HG03558 (cell line): ENCODE data around the gene HELZ2.
"Not testable (repeated sequence)": the region's sequence is repeated elsewhere in the genome, so short reads cannot be mapped to it uniquely, and the experiment has no call there.

Experiments used
- ATAC-seq: cut with Tn5 transposase; IDR thresholded peaks from one replicate; pipeline ENCODE4 v1.9.1; 2021; ENCODE audit warnings: moderate number of reproducible peaks; ENCODE audit not compliant: unreplicated experiment; ENCODE audit errors: extremely low read depth

HELZ2 gene

DNA sequence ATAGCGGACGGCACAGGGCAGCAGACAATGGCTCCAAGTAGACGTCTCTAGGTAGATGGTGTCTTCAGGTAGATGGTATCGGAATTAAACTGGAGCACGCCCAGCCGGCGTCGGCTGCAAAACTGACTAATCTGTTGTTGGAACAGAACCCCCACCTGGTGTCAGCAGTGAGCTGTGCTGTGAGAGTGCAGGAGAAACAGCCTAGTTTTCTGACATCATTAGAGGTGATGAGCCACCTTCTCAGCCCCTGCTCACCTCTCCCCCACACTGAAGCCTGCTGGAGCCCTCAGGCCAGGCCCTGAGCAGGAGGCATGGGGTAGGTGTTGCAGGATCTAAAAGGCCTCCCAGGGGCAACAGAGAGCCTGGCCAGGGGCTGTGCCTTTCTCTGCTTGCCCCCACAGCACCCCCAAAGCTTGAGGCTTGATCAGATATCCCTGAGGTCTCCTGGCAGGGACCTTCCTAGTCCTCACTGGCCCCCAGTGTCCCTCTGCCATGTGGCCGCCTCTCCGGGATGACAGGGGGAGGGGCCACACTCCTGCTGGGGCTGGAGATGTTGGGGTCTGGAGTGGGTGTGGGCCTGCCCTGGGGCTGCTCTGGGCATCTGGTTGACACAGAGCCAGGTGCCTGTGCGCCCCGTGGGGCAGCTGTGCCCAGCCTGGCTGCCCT lies 6.9 kb upstream of the HELZ2 start:
- no peak for ATAC-seq

DNA sequence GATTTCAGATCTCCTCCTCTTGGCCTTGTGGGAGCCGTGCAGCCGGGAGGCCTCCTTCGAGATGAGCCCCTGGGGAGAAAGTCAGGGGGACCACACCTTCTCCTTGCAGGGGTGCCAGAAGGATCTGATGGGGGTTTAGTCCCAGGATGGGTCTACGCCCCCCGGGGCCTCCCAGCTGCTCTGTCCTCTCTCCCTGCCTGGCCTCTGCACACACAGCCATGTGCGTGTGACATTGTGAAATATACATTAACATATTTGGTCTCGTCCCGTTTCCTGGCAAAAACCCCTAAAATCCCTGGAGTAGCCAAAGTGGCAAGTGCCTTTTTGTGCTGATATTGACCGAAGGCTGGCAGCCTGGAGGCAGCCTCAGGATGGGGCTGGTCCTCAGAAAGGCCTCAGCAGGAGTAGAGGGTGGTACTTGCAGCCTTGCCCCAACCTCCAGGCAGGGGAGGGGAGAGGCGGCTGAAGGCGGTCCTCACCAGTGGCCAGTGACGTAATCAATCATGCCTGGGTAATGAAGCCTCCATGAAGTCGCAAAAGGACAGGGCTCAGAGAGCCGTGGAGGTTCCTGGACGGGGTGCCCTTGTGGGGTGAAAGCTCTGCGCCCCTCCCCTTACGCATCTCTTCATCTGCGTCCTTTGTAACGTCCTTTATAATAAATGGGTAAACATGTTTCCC lies 5.1 kb upstream of the HELZ2 start:
- no peak for ATAC-seq

DNA sequence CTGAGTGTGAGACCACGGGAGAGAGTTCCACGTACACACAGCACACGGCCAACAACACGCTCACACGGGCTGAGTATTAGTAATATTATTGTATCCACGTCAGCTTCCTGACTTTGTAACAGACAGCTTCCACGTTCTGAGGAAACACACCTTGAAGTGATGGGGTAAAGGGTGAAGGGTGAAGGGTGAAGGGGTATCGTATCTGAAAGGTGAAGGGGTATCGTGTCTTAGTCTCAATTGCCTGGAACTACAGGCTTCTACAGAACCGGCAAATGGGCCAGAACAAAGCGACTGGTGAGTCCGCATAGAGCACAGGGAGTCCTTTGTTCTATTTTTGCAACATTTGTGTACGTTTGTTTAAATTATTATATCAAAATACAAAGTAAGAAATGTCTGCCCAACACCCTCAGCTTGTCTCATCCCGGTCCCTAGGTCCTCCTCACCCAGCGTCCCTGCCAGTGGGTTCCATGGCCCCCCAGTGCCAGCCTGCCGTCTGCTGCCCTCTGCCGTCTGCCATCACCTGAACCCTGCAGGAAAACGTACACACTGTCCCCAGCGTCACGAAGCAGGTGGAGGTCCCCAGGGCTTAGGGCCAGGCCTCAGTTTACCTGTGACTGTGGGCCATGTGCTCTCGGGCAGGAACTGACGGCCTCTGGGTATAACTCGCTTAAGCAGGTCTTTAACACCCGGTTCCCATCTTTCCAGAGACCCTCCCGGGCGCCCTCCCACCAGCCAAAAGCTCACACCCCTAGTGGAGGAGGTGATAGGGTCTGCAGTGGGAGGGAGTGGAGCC lies 4.4 kb upstream of the HELZ2 start:
- no peak for ATAC-seq

DNA sequence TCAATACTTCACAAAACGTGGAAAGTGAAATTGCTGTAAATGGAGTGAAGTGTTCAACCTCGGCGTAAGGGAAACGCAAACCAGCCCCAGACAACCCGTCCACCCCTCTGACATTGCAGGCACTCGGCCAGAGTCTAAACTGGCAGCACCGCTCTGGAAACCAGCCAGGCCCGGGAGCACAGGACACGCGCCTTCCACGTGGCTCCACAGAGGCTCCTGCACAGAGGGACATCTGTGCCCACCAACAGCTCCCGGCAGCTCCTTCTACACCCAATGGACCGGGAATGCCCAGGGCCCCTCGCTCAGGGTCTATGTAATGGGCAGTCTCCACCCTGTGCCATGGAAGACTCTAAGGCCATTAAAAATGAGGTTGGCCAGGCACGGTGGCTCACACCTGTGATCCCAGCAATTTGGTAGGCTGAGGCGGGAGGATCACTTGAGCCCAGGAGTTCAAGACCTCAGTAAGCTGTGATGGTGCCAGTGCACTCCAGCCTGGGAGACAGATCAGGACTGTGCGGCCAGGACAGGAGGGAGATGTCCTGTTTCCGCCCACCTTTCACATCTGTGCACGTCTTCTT lies 3.4 kb upstream of the HELZ2 start:
- ATAC-seq = no peak

DNA sequence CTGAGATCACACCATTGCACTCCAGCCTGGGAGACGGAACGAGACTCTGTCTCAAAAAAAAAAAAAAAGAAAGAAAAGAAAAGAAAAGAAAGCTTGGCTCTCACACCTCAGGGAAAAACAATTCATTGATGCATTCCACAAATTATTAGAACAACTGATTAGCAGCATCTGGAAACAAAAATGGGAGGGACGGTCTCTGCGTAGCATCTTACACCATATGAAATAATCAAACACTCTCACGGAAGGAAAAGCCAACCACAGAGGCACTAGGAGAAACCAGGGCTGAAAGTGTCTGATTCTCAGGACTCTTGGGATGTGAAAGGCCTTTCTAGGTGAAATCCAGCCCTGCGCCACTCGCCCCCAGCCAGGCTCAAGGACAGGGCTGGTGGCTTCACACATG lies 2.3 kb upstream of the HELZ2 start:
- no peak for ATAC-seq

DNA sequence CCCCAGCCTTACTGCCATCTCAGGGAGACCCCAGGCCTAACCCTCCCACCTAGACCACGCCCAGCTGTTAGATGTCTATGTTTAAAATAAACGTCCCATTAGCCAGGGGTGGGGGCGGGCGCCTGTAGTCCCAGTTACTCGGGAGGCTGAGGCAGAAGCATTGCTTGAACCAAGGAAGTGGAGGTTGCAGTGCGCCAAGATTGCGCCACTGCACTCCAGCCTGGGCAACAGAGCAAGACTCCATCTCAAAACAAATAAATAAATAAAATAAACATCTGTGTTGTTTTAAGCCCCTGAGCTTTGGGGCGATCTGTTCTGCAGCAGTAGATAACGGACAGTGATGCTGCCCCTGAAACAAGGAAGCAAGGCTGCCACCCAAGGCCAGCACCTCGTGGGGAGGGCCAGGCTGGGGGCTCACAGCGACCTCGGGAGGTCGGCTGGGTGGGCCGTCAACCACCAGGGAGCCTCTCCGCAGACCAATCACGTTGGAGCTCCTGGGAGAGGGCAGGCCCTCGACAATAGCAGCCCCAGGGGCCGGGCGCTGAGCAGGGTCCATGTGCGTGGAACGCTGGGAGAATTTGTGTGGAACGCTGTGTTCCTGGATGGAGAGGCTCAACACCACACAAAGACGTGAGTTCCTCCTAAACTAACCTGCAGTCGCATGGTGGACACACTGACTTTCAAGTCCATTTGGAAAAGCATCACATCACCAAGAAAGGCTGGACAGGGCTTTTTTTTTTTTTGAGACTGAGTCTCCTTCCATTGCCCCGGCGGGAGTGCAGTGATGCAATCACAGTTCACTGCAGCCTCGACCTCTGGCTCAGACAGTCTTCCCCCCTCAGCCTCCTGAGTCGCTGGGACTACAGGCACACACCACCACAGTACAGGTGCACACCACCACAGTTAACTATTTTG lies 1.0 kb upstream of the HELZ2 start:
- ATAC-seq = no peak

DNA sequence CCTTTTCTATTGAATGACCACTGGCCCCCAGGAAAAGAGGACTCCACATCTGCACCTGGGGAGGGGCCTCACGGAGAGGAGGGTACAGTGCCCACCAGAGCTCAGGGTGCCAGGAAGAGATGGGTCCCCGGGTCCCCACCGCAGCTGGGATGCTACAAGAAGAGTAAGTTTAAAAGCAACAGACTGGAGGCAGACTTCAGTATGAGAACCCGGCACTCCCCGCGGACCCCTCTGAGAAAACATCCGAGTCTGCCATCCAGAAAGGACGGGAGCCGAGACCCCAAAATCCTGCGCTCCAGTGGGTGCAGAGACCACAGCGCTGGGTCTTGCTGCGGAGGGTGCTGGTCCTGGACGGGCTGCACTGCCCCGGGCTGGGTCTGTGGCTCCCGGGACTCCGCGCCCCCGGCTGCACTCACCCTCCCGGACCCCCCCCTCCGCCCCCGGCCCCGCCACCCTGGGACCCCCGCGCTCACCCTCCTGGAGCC lies 350 bp downstream of the HELZ2 start:
- no peak for ATAC-seq

DNA sequence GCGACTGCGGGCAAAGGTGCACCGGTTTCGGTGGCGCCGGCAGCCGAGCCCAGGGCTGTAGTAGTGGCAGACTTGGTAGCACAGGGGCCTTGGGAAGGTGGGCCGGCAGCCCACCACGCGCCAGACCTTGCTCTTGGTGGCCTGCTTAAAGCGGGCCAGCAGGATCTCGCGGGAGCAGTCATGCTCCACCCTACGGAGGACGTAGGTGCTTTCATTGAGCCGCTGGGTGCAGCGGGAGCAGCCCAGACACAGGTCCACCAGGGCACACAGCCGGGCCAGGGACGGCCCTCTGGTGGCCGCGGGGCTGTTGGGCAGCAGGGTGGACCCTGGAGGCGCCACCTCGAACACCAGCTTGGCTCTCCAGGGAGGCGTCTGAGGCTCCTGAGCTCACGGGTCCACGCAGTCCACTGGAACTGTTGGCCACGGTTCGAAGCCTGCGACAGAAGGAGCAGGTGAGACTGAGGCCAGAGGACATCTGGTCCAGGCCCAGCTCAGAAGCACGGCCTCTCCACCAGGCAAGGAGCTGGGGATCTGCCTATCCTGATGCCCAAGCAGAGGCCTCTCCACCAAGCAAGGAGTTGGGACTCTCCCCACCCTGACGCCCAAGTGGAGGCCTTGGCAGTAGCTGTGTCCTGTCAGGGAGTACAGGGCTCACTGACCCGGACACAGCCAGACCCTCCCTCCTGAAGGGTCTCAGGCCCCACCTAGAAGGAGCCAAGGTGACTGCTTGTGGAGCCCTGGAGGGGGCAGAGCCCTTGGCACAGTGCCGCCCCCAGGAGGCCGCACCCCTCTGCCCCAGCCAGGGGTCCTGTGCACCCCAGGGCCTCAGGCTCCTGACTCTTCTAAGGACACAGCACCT lies 1.0 kb downstream of the HELZ2 start:
- no peak for ATAC-seq

DNA sequence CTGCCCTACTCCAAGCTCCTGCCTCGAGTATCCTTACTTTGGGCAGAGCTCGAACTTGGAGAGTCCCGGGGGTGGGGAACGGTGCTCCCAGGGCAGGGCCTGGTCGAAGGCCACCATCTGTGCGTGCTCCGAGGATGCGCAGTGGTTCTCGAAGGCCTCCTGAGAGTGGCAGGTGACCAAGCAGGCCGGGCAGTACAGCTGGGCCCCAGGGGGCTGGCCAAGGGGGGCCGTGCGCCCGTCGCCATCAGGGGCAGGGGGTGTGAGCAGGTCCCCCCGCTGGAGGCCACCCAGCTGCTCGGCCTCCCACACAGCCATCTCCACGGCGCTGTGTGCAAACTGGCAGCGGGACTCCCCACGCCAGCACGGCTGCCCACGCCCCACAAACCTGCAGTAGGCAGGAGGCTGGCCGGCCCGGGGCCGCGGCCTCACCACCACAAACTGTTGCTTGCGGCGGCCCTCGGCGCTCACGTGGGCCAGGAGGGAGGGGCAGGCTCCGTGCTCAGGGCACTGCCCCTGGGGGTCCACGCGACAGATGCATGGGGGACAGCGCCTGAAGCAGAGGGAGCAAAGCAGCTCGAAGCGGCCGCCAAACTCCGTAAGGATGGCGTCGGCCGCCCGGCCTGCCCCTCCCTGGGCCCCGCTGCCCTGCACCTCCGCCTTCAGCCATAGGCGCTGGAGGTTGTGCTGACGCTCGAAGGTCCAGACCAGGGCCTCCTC lies 1.8 kb downstream of the HELZ2 start:
- ATAC-seq = no peak

DNA sequence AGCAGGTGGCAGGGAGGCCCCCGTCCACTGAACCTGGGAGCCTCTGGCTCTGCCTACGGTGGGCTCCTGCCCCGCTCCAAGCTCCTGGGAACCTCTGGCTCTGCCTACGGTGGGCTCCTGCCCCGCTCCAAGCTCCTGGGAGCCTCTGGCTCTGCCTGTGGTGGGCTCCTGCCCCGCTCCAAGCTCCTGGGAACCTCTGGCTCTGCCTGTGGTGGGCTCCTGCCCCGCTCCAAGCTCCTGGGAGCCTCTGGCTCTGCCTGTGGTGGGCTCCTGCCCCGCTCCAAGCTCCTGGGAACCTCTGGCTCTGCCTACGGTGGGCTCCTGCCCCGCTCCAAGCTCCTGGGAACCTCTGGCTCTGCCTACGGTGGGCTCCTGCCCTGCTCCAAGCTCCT lies 3.0 kb downstream of the HELZ2 start:
- not testable (repeated sequence) for ATAC-seq

DNA sequence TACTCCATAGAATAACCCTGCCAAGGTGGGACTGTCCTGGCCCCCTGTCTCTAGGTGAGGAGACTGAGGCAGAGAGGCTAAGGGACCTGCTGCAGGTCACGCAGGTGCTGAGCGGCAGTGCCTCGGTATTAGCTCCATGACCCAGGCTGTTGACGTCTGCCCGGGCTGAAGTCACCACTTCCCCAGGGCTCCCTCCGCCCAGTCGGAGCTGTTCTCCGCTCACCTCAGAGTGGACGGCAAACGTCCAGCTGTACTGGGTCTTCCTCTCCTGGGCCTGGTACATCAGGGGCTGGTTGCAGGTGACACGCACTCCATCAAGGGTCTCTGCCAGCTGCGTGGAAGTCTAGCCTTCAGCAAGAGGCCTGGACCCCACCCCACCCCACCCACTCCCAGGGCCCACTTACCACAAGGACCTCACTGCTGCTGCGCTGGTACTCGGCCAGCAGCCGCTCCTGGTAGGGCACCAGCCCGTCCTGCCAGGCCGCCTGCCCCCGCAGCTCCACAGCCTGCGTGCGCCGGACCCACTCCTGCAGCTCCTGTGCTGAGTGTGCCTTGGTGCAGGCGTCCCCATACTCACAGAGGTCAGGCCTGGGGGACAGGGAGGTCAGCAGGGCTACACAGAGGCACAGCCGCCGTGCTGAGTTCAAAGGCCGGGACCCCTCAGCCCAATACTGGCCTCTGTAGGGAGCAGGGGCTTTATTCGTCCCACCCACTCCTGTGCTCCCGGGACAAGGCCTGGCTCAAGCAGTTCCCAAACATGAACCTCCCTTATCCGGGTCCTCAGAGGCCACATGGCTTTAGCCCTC lies 3.6 kb downstream of the HELZ2 start:
- ATAC-seq = no peak

DNA sequence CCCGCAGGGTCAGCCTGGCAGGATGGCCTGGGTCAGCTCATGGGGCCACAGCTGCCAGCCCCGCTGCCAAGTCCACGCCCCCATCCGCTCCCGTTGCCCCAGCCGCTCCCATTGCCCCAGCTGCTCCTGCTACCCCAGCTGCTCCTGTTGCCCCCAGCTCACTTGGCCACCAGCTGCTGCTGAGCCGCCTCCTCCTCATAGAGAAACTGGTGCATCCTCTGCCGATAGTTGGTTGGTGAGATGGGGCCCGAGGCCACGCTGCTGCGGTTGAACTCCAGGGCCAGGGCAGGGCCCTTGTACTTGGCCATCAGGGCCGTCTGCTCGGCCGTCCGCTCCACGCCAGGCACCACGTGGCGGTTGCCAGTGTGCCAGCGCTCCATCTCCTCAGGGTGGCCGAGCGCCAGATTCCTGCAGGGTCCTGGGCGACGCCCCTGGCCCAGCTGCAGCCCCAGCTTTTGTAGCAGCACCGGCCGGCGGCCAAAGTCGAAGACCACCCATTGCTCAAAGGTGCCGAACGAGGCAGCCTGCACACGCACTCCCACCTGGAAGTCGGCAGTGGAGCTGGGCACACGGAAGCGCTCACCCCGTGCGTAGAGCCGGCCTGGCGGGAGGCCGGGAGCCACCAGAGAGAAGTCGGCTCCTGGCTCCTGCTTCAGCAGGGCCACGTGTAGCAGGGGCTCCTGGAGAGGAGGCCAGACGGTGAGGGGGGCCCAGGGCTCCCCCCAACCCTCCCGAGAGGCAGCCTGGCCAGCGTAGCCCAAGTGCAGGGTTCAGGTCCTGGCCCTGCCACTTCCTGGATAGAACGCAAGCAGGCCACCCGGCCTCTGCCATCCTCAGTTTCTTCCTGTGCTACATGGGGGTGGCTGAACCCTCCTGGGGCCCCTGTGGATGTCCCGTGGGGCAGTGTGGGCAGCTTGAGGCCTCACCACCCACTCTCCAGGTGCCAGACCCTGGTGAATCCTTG lies 4.8 kb downstream of the HELZ2 start:
- no peak for ATAC-seq

DNA sequence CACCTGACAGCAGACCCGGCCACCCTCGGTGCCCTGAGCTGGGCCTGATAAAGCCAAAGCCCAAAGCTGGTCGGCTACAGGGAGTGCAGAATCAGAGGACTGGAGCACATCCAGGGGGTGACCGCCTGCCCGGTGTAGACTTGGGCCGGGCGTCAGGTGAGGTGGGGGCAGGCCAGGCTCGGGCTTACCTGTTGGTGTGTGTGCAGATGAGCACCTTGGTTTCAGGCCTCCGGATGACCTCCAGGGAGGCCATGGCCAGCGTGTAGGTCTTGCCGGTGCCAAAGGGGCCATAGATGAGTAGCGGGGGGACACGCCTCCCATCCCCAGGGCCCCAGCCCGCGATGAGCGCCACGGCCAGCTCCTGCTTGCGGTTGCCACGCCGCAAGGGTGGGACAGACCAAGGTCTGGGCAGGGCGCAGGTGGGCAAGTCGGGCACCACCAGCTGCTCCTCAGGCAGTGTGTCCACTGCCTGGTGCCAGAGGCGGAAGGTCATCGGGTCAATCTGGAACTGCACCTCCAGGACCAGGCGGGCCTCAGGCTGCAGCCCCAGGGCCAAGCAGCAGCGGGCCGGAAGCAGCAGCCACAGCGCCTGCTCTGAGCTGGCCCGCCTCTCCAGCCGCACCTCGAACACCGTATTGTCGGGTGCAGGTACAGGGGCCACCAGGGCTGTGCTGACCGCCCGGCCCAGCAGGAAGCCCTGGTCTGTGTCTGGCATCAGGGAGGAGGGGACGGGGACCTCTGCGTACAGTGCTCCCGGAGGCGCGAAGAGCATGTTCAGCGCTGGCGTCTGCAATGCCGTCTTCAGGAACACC lies 5.7 kb downstream of the HELZ2 start:
- no peak for ATAC-seq

DNA sequence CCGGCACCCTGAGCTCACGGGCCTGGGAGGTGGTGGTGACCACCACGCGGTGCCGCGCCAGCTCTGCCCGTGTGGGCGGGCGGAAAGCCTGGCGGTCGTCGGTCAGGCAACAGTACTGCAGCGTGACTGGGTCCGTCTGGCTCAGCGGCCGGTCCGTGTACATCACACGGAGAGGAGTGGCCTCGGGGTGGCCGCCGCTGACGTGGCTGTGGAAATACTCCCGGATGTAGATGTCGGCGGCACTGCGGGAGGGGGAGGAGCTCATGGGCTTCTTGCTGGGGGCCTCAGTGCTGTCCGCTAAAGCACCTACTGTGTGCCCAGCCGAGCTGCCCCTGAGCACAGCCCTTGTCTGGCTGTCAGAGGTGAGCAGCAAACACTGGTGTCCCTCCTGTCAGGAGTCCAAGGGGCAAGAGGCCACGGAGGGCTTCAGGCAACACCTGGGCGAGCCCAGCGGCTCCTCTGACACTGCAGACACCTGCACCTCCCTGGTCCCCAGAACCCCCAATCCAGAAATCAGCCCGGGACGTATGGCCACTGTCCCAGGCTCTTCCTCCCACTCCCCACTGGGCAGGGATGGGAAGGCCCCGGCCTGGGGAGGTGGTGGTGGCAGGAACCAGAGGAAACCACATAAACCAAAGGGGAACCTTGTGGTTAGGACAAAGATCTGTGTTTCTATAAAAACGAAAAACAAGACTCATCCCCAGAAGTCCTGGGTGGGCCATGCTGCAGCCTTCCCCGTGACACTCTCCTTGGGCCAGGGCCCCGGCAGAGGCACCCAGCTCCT lies 6.5 kb downstream of the HELZ2 start:
- no peak for ATAC-seq

DNA sequence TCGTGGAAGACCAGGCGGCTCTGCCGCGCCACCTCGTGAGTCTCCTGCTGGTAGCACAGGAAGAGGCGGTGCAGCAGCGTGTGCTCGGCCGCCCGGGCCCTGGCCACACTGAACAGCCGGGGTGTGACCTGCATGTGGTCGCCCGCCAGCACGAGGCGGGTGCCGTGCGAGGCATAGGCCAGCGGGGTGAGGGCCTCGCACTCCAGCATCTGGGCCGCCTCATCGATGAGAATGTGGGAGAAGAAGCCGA lies 7.0 kb downstream of the HELZ2 start:
- no peak for ATAC-seq
